Neural progenitor cell (in vitro differentiated cells): ENCODE results near the gene PDZD4. TPM values are rescaled to one million over a fixed set of nuclear protein-coding genes. Genes with fewer than 3 reads are reported as not detected.

Experiments used
- DNase-seq: peaks from one replicate; pipeline ENCODE4 v3.0.0-alpha.2; 2016; ENCODE audit warnings: low spot score
- H2AFZ ChIP-seq: fragments of 200-600 bp; sonication (generic); replicated peaks from 2 replicates; pipeline ENCODE4 v1.6.1; 2016; ENCODE audit warnings: antibody characterized with exemption
- H3F3A ChIP-seq: fragments of 200-600 bp; sonication (generic); 2 replicates; pipeline ENCODE4 v1.6.1; 2016; ENCODE audit warnings: antibody characterized with exemption, low read depth
- H3K27ac ChIP-seq: fragments of 200-600 bp; sonication (generic); 2 replicates; pipeline ENCODE4 v1.5.1; 2016; ENCODE audit warnings: mild to moderate bottlenecking
- H3K27me3 ChIP-seq: fragments of 200-600 bp; sonication (generic); 2 replicates; pipeline ENCODE4 v1.6.1; 2016; ENCODE audit warnings: mild to moderate bottlenecking, moderate library complexity
- H3K36me3 ChIP-seq: fragments of 200-600 bp; sonication (generic); 2 replicates; pipeline ENCODE4 v1.5.1; 2016
- H3K4me1 ChIP-seq: fragments of 200-600 bp; sonication (generic); 2 replicates; pipeline ENCODE4 v1.6.1; 2016; ENCODE audit warnings: mixed run types
- H3K4me2 ChIP-seq: fragments of 200-600 bp; sonication (generic); 2 replicates; pipeline ENCODE4 v1.6.1; 2016
- H3K4me3 ChIP-seq: fragments of 200-600 bp; sonication (generic); 2 replicates; pipeline ENCODE4 v1.5.1; 2016
- H3K79me2 ChIP-seq: fragments of 200-600 bp; sonication (generic); 2 replicates; pipeline ENCODE4 v1.6.1; 2016; ENCODE audit warnings: low read depth
- H3K9ac ChIP-seq: fragments of 200-600 bp; sonication (generic); 2 replicates; pipeline ENCODE4 v1.6.1; 2016
- H3K9me3 ChIP-seq: fragments of 200-600 bp; sonication (generic); 2 replicates; pipeline ENCODE4 v1.5.1; 2016; ENCODE audit warnings: low read depth
- H4K20me1 ChIP-seq: fragments of 200-600 bp; sonication (generic); 2 replicates; pipeline ENCODE4 v1.6.1; 2016; ENCODE audit warnings: low read depth
- H3K27ac Mint-ChIP-seq: 3 replicates; pipeline ENCODE4 v1.8.0; 2021; ENCODE audit warnings: mixed read lengths
- H3K27me3 Mint-ChIP-seq: 2 replicates; pipeline ENCODE4 v1.8.0; 2022; ENCODE audit warnings: low read depth, mild to moderate bottlenecking, inconsistent platforms, moderate library complexity, mixed read lengths; ENCODE audit not compliant: insufficient read depth
- H3K36me3 Mint-ChIP-seq: 3 replicates; pipeline ENCODE4 v1.8.0; 2021; ENCODE audit warnings: mixed read lengths
- H3K4me1 Mint-ChIP-seq: 3 replicates; pipeline ENCODE4 v1.8.0; 2021; ENCODE audit warnings: mixed read lengths
- H3K4me3 Mint-ChIP-seq: 3 replicates; pipeline ENCODE4 v1.8.0; 2021; ENCODE audit warnings: mild to moderate bottlenecking, moderate library complexity, mixed read lengths
- H3K9me3 Mint-ChIP-seq: 3 replicates; pipeline ENCODE4 v1.8.0; 2020; ENCODE audit warnings: mixed read lengths
- CTCF ChIP-seq: fragments of 200-600 bp; sonication (generic); IDR thresholded peaks from 2 replicates; pipeline ENCODE4 v1.5.1; 2017; ENCODE audit warnings: antibody characterized with exemption, mild to moderate bottlenecking
- EZH2 ChIP-seq: fragments of 200-600 bp; sonication (generic); IDR thresholded peaks from 2 replicates; pipeline ENCODE4 v1.6.1; 2017; ENCODE audit warnings: antibody characterized with exemption, mild to moderate bottlenecking, moderate library complexity
- EZH2phosphoT487 ChIP-seq: fragments of 200-600 bp; sonication (generic); IDR thresholded peaks from 2 replicates; pipeline ENCODE4 v1.6.1; 2017; ENCODE audit warnings: antibody characterized with exemption
- total RNA-seq: library from RNA; depleted of rRNA; stranded (reverse); fragments of >200 nt; gene quantifications from 2 replicates; pipeline ENCODE4 v1.2.3, GENCODE V29; 2015; ENCODE audit warnings: low replicate concordance

The PDZD4 gene
- total RNA-seq, 1 donor from 2014 or later, result 1.9 TPM

GRCh38 chrX:153765138-153766079, 64.9 kb downstream of the PDZD4 start:
- Mint-ChIP-seq H3K27me3 (no peaks in the 10 kb centered on the region), H3K36me3 (no peaks in the 10 kb centered on the region), H3K4me3 (no peak overlapping the region), H3K4me1 (peaks cover 12% of the 10 kb centered on the region), H3K27ac (no peak overlapping the region), H3K9me3 (peaks cover 22% of the 10 kb centered on the region)
- Histone ChIP-seq H3K9me3 (no peaks in the 10 kb centered on the region), H3K4me1 (no peaks in the 10 kb centered on the region), H3K27ac (no peak overlapping the region), H3K36me3 (no peaks in the 10 kb centered on the region), H3K4me3 (no peak overlapping the region), H3K9ac (no peak overlapping the region), H3K4me2 (no peak overlapping the region), H3F3A (no peaks in the 10 kb centered on the region), H3K27me3 (no peaks in the 10 kb centered on the region), H2AFZ (no peak overlapping the region), H4K20me1 (no peaks in the 10 kb centered on the region), H3K79me2 (no peaks in the 10 kb centered on the region)
- TF ChIP-seq CTCF (no peak), EZH2phosphoT487 (no peak), EZH2 (no peak)
- DNase-seq, result no peak

GRCh38 chrX:153764786-153765137, 65.6 kb downstream of the PDZD4 start:
- H3K9me3 Mint-ChIP-seq, result peaks cover 20% of the 10 kb centered on the region
- no peak for TF ChIP-seq EZH2
- no peaks in the 10 kb centered on the region for H3F3A ChIP-seq
- no peaks in the 10 kb centered on the region for H3K36me3 Mint-ChIP-seq
- no peak overlapping the region for H2AFZ ChIP-seq
- no peak overlapping the region for H3K4me2 ChIP-seq
- H3K27me3 ChIP-seq, result no peaks in the 10 kb centered on the region
- no peak overlapping the region for H3K9ac ChIP-seq
- no peak overlapping the region for H3K4me3 Mint-ChIP-seq
- no peak overlapping the region for H3K27ac ChIP-seq
- no peaks in the 10 kb centered on the region for H3K79me2 ChIP-seq
- no peak for DNase-seq
- no peak overlapping the region for H3K27ac Mint-ChIP-seq
- H3K27me3 Mint-ChIP-seq, result no peaks in the 10 kb centered on the region
- no peaks in the 10 kb centered on the region for H3K9me3 ChIP-seq
- H3K4me1 Mint-ChIP-seq, result peaks cover 12% of the 10 kb centered on the region
- H3K4me3 ChIP-seq, result no peak overlapping the region
- H3K36me3 ChIP-seq, result no peaks in the 10 kb centered on the region
- no peaks in the 10 kb centered on the region for H4K20me1 ChIP-seq
- no peaks in the 10 kb centered on the region for H3K4me1 ChIP-seq

GRCh38 chrX:153763989-153764755, 66.2 kb downstream of the PDZD4 start, which contains the start of gene PLXNB3:
Gene PLXNB3 (plus strand): TSS chrX:153764249. CDS start chrX:153765536, 1,287 bp downstream.
- no peaks in the 10 kb centered on the region for H3K79me2 ChIP-seq
- no peaks in the 10 kb centered on the region for H3K36me3 ChIP-seq
- DNase-seq, result peak; percentile 77
- no peak within 1 kb of the TSS for H3K27ac ChIP-seq
- H3K27me3 Mint-ChIP-seq, result no peaks in the 10 kb centered on the region
- peaks cover 20% of the 10 kb centered on the region for H3K9me3 Mint-ChIP-seq
- no peaks in the 10 kb centered on the region for H3K27me3 ChIP-seq
- H4K20me1 ChIP-seq, result no peaks in the 10 kb centered on the region
- no peak within 1 kb of the TSS for H2AFZ ChIP-seq
- H3K4me2 ChIP-seq, result no peak within 1 kb of the TSS
- no peaks in the 10 kb centered on the region for H3K36me3 Mint-ChIP-seq
- TF ChIP-seq EZH2, result no peak
- TF ChIP-seq EZH2phosphoT487, result no peak
- TF ChIP-seq CTCF, result peak; percentile 74
- no peaks in the 10 kb centered on the region for H3K4me1 ChIP-seq
- peak within 1 kb of the TSS; percentile 33 for H3K4me3 Mint-ChIP-seq
- no peak within 1 kb of the TSS for H3K4me3 ChIP-seq
- H3F3A ChIP-seq, result no peaks in the 10 kb centered on the region
- no peaks in the 10 kb centered on the region for H3K9me3 ChIP-seq
- peaks cover 12% of the 10 kb centered on the region for H3K4me1 Mint-ChIP-seq
- no peak within 1 kb of the TSS for H3K9ac ChIP-seq
- H3K27ac Mint-ChIP-seq, result no peak within 1 kb of the TSS
